Coronary artery (tissue), 2 donors: Measurements from ENCODE around the gene TRNT1.

Source experiments
- DNase-seq: peaks from one replicate; pipeline ENCODE4 v3.0.0-alpha.2; 2017; ENCODE audit warnings: low spot score
- H3K27ac ChIP-seq, 2 donors: fragments of 200-600 bp; sonication (generic); one replicate each; pipeline ENCODE4 v1.5.1; 2016 to 2019
- H3K4me3 ChIP-seq: fragments of 200-600 bp; sonication (generic); 2 replicates; pipeline ENCODE4 v1.5.1; 2016; ENCODE audit warnings: mild to moderate bottlenecking, moderate library complexity
- CTCF ChIP-seq: fragments of 200-600 bp; sonication (generic); IDR thresholded peaks from one replicate; pipeline ENCODE4 v1.5.1; 2019; ENCODE audit warnings: antibody characterized with exemption

TRNT1 gene

GRCh38 chr3:3086239-3086638 is 40.5 kb upstream of the TRNT1 start:
- no peak for TF ChIP-seq CTCF
- Histone ChIP-seq H3K27ac (no peak overlapping the region), H3K4me3 (no peak overlapping the region)
- DNase-seq, result no peak

GRCh38 chr3:3087279-3087678 is 39.5 kb upstream of the TRNT1 start:
- Histone ChIP-seq H3K4me3 (no peak overlapping the region), H3K27ac (no peak overlapping the region)
- DNase-seq, result no peak
- TF ChIP-seq CTCF, result no peak

GRCh38 chr3:3087716-3088465 is 38.8 kb upstream of the TRNT1 start:
- TF ChIP-seq CTCF, result no peak
- DNase-seq, result no peak
- no peak overlapping the region for H3K27ac ChIP-seq

GRCh38 chr3:3089017-3089416 is 37.7 kb upstream of the TRNT1 start:
- no peak for DNase-seq
- no peak for TF ChIP-seq CTCF
- H3K4me3 ChIP-seq, result no peak overlapping the region
- H3K27ac ChIP-seq, result no peak overlapping the region

More at GRCh38 chr3:3087716-3088465, 38.8 kb upstream of the TRNT1 start:
- no peak overlapping the region for H3K4me3 ChIP-seq

- no peak for DNase-seq
- no peak for TF ChIP-seq CTCF
- H3K4me3 ChIP-seq, result no peak overlapping the region
- H3K27ac ChIP-seq, result no peak overlapping the region
These were observed 28.8 kb upstream of the TRNT1 start for GRCh38 chr3:3097958-3098357.

GRCh38 chr3:3101660-3102458 is 24.9 kb upstream of the TRNT1 start:
- H3K4me3 ChIP-seq, result no peak overlapping the region
- H3K27ac ChIP-seq, result no peak overlapping the region
- no peak for DNase-seq
- TF ChIP-seq CTCF, result no peak
